Duodenal mucosa (tissue), 2 donors: ENCODE measurements around the gene TSNAX.

ENCODE experiments used
- H3K27ac ChIP-seq: one replicate; pipeline ENCODE4 v1.7.0; 2013; ENCODE audit warnings: low read depth, low read length
- H3K27me3 ChIP-seq, 2 donors: one replicate each; pipeline ENCODE4 v1.7.0; 2013; ENCODE audit warnings: low read length in 2 of 2, control low read depth in 1 of 2; ENCODE audit not compliant: insufficient read depth in 2 of 2, control insufficient read depth in 1 of 2
- H3K36me3 ChIP-seq, 2 donors: one replicate each; pipeline ENCODE4 v1.7.0; 2013; ENCODE audit warnings: low read length in 2 of 2, control low read depth in 1 of 2; ENCODE audit not compliant: insufficient read depth in 2 of 2, control insufficient read depth in 1 of 2
- H3K4me1 ChIP-seq, 2 donors: one replicate each; pipeline ENCODE4 v1.7.0; 2013; ENCODE audit warnings: low read length in 2 of 2, control low read depth in 1 of 2; ENCODE audit not compliant: insufficient read depth in 2 of 2, control insufficient read depth in 1 of 2
- H3K4me3 ChIP-seq, 2 donors: one replicate each; pipeline ENCODE4 v1.7.0; 2013; ENCODE audit warnings: low read length in 2 of 2, low read depth in 1 of 2
- H3K9ac ChIP-seq, 2 donors: one replicate each; pipeline ENCODE4 v1.7.0; 2013; ENCODE audit warnings: low read length in 2 of 2, low read depth in 1 of 2
- H3K9me3 ChIP-seq, 2 donors: one replicate each; pipeline ENCODE4 v1.7.0; 2013; ENCODE audit warnings: low read length in 2 of 2, control low read depth in 1 of 2; ENCODE audit not compliant: control insufficient read depth in 1 of 2

Gene TSNAX

GRCh38 chr1:231518485-231519034 is 9.9 kb upstream of the TSNAX start:
- no peaks in the 10 kb centered on the region for H3K27me3 ChIP-seq

GRCh38 chr1:231519166-231519565 is 9.3 kb upstream of the TSNAX start:
- Histone ChIP-seq H3K9ac (no peak overlapping the region), H3K4me3 (no peak overlapping the region), H3K36me3 (no peaks in the 10 kb centered on the region), H3K9me3 (no peaks in the 10 kb centered on the region), H3K27me3 (no peaks in the 10 kb centered on the region), H3K27ac (no peak overlapping the region), H3K4me1 (no peaks in the 10 kb centered on the region)

More at GRCh38 chr1:231518485-231519034, 9.9 kb upstream of the TSNAX start:
- Histone ChIP-seq H3K9me3 (no peaks in the 10 kb centered on the region), H3K4me1 (no peaks in the 10 kb centered on the region), H3K36me3 (no peaks in the 10 kb centered on the region), H3K4me3 (no peak overlapping the region), H3K27ac (no peak overlapping the region), H3K9ac (no peak overlapping the region)

GRCh38 chr1:231522038-231522437 is 6.4 kb upstream of the TSNAX start:
- no peak overlapping the region for H3K9ac ChIP-seq
- H3K4me3 ChIP-seq = no peak overlapping the region
- no peak overlapping the region for H3K27ac ChIP-seq
- no peaks in the 10 kb centered on the region for H3K36me3 ChIP-seq
- H3K4me1 ChIP-seq = no peaks in the 10 kb centered on the region
- H3K9me3 ChIP-seq = no peaks in the 10 kb centered on the region
- H3K27me3 ChIP-seq = no peaks in the 10 kb centered on the region

- H3K27me3 ChIP-seq = no peaks in the 10 kb centered on the region
- no peaks in the 10 kb centered on the region for H3K9me3 ChIP-seq
- H3K27ac ChIP-seq = no peak overlapping the region
- H3K4me1 ChIP-seq = peaks cover 6 to 7% of the 10 kb centered on the region in 2 donors
- H3K9ac ChIP-seq = no peak overlapping the region
- H3K36me3 ChIP-seq = no peaks in the 10 kb centered on the region
- no peak overlapping the region for H3K4me3 ChIP-seq
Observed at GRCh38 chr1:231522931-231523642, 5.4 kb upstream of the TSNAX start.

GRCh38 chr1:231523816-231524215 is 4.7 kb upstream of the TSNAX start:
- H3K4me3 ChIP-seq = no peak overlapping the region

GRCh38 chr1:231526536-231526935 is 1.9 kb upstream of the TSNAX start:
- peaks cover 19 to 20% of the 10 kb centered on the region in 2 donors for H3K4me1 ChIP-seq
- peaks cover 0 to 3% of the 10 kb centered on the region in 2 donors for H3K36me3 ChIP-seq
- H3K9me3 ChIP-seq = no peaks in the 10 kb centered on the region
- H3K27ac ChIP-seq = no peak overlapping the region
- H3K27me3 ChIP-seq = no peaks in the 10 kb centered on the region
- no peak overlapping the region for H3K9ac ChIP-seq
- no peak overlapping the region for H3K4me3 ChIP-seq

More at GRCh38 chr1:231523816-231524215, 4.7 kb upstream of the TSNAX start:
- H3K27ac ChIP-seq = no peak overlapping the region
- no peaks in the 10 kb centered on the region for H3K36me3 ChIP-seq
- no peak overlapping the region for H3K9ac ChIP-seq
- peaks cover 6 to 7% of the 10 kb centered on the region in 2 donors for H3K4me1 ChIP-seq
- no peaks in the 10 kb centered on the region for H3K27me3 ChIP-seq
- H3K9me3 ChIP-seq = no peaks in the 10 kb centered on the region

- Histone ChIP-seq H3K27ac (no peak overlapping the region), H3K9me3 (no peaks in the 10 kb centered on the region), H3K27me3 (no peaks in the 10 kb centered on the region), H3K4me3 (peak overlapping the region; percentile 88 to 92), H3K4me1 (peaks cover 19 to 20% of the 10 kb centered on the region in 2 donors), H3K36me3 (peaks cover 0 to 3% of the 10 kb centered on the region in 2 donors), H3K9ac (peak overlapping the region; percentile 77 to 80)
Observed at GRCh38 chr1:231527586-231528171, 790 bp upstream of the TSNAX start.

- H3K27ac ChIP-seq = no peak overlapping the region
- peaks cover 2 to 13% of the 10 kb centered on the region in 2 donors for H3K36me3 ChIP-seq
- H3K4me1 ChIP-seq = peaks cover 13% of the 10 kb centered on the region in 2 donors
- no peaks in the 10 kb centered on the region for H3K27me3 ChIP-seq
- H3K4me3 ChIP-seq = no peak overlapping the region
- no peaks in the 10 kb centered on the region for H3K9me3 ChIP-seq
- no peak overlapping the region for H3K9ac ChIP-seq
Observed at GRCh38 chr1:231533240-231533639, 4.8 kb downstream of the TSNAX start.

GRCh38 chr1:231534703-231535159 is 6.3 kb downstream of the TSNAX start:
- H3K4me3 ChIP-seq = no peak overlapping the region
- H3K9ac ChIP-seq = no peak overlapping the region
- H3K27me3 ChIP-seq = no peaks in the 10 kb centered on the region
- no peaks in the 10 kb centered on the region for H3K9me3 ChIP-seq
- H3K4me1 ChIP-seq = peaks cover 4 to 5% of the 10 kb centered on the region in 2 donors
- H3K27ac ChIP-seq = no peak overlapping the region
- H3K36me3 ChIP-seq = peaks cover 2 to 18% of the 10 kb centered on the region in 2 donors

- Histone ChIP-seq H3K9ac (no peak overlapping the region), H3K4me1 (no peaks in the 10 kb centered on the region), H3K27ac (no peak overlapping the region), H3K27me3 (no peaks in the 10 kb centered on the region), H3K4me3 (no peak overlapping the region), H3K9me3 (peaks cover 0 to 5% of the 10 kb centered on the region in 2 donors), H3K36me3 (peaks cover 5 to 15% of the 10 kb centered on the region in 2 donors)
Observed at GRCh38 chr1:231536099-231536498, 7.6 kb downstream of the TSNAX start.
